Measurements from ENCODE around the gene HYPK.

Gene HYPK

GRCh38 chr15:43851251-43851650, 50.9 kb downstream of the HYPK start:
- no peak for DNase-seq (ENCODE audit: low spot score)

GRCh38 chr15:43852607-43853006, 52.2 kb downstream of the HYPK start:
- no peak for DNase-seq (ENCODE audit: low spot score)

All from SW480 (cell line).